HG02759 (cell line): ENCODE data around the gene INPP5E.
"Not testable (repeated sequence)": the region's sequence is repeated elsewhere in the genome, so short reads cannot be mapped to it uniquely, and the experiment has no call there.

ENCODE experiments used
- ATAC-seq: cut with Tn5 transposase; IDR thresholded peaks from one replicate; pipeline ENCODE4 v1.9.1; 2021; ENCODE audit warnings: mild to moderate bottlenecking, moderate library complexity; ENCODE audit not compliant: unreplicated experiment

The INPP5E gene

DNA sequence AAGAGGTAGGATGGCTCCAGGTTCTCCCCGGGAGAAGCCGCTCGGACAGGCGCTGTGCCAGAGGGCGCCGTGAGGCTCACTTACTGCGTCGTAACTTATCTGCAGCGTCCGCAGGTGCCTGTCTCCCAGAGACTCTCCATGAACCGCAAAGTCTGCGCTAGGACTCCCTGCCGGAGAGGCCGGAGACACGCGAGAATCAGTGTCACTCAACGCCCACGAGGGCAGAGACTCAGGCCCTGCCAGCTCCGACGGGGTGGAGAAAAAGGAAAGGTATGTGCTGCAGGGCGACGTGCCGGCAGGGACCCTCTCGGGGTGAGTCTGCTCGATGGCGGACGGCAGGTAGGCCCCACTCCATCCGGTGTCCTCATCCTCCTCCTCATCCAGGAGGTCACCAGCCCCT, 32.6 kb downstream of the INPP5E start:
- ATAC-seq: not testable (repeated sequence)

DNA sequence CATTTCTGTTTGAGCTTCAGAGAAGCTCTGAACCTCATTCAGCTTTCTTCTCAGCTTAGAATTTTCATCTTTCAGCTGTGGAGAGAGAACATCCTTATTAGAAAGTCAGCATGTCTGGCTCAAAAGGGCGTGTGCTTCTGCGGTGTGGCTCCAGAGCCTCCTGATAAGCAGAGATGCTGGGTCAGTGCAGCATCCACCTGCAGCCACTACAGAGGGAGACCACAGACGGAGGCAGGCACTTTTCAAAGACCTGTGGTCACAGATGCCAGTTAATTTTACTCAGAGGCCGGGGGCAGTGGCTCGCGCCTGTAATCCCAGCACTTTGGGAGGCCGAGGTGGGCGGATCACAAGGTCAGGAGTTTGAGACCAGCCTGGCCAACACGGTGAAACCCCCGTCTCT, 33.7 kb downstream of the INPP5E start:
- not testable (repeated sequence) for ATAC-seq

DNA sequence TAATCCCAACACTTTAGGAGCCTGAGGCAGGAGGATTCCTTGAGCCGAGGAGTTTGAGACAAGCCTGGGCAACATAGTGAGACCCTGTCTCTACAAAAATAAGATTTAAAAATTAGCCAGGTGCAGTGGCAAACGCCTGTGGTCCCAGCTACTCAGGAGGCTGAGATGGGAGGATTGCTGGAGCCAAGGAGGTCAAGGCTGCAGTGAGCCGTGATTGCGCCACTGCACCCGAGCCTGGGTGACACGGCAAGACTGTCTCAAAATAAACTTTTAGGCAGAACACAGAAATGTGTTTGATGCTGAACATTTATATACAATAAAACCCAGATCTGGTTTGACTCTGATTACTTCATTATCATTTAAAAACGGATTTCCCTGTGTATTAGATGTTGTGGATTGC, 34.2 kb downstream of the INPP5E start:
- no peak for ATAC-seq

DNA sequence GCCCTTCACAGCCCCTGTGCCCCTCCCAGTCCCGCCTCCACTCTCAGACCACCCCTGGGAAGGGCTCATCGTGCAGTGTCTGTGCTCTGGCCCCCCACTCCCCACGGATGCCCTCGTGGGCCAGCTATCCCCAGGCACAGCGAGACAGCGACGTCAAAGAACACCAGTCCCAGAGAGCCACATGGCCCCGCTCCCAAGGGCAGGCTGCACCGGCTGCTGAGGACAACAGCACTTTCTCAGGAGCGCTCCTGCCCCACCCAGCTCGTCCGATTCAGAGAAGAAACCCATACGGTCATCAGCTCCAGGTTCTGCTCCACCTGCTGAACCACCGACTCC, 34.9 kb downstream of the INPP5E start:
- ATAC-seq: no peak

DNA sequence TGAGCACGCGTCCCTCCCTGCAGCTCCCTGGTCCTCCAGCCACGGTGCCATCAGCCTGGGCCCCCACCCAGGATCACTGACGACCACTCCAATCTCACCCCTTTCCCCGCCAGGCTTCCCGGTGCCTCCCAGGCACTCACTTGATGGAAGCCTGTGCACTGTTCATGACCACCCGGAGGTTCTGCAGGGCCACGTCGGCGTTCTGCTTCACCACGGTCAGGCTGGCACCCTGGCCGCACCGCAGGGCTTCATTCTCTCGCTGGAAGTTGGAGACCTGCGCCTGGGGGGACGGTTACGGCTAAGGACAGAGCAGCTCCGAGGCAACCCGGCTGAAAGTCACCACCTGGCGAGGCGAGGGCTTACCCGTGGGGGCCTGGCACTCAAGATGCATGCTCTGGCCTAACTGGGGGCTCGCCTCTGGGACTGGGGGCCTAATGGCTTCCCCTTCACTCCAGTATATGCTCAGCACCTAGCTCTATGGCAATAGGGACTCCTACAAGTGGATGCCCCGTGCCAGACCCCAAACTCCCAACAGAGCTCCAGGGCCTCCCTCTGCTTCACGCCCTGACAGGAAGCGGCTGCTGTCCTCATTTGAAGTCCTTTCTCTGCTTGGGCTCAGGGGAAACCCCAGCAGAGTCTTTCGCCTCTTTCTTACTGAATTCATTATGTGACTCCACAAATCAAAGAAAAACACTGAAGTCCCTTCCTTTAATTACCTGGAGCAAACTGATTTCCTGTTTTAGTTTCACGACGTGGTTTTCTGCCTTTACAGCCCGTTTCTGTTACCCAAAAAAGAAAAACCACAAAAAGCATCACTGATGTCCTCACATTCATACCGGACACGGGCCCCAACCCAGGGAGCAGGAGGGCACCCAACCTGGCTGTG, 35.5 kb downstream of the INPP5E start:
- ATAC-seq: no peak

DNA sequence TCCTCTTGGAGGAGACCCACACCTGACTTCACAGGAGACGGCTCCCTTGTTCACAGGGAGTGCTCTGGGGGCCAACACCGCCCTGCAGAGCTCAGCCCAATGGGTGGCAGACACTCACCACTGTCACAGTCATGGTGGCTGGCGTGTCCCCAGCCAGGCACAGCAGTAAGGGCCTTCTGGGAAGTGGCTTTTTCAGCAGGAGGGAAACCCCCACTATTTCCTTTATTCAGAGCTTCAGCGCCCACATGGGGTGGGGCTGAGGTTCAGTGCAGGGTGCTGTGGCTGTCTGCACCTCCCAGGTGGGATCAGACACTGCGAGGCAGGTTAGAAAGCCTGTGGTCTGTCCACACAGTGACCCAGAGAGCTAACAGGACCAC, 36.1 kb downstream of the INPP5E start:
- ATAC-seq: no peak

DNA sequence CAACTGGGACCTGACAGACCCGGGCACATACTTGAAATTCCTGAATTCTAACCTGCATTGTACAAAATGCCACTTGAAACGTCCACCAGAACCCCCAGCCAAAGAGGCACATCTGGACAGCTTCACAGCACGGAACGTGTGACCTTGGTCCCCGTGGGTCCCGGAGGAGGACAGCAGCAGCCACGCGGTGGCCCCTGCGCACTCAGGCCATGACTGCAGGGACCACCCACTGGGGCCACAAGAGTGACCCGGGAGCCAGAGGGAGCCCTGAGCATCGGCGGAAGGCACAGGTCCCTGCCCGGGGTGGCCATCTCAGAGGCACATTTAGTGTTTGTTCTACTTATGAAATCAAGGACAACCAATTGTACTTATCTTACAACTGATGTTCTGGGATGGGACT, 37.6 kb downstream of the INPP5E start:
- no peak for ATAC-seq

DNA sequence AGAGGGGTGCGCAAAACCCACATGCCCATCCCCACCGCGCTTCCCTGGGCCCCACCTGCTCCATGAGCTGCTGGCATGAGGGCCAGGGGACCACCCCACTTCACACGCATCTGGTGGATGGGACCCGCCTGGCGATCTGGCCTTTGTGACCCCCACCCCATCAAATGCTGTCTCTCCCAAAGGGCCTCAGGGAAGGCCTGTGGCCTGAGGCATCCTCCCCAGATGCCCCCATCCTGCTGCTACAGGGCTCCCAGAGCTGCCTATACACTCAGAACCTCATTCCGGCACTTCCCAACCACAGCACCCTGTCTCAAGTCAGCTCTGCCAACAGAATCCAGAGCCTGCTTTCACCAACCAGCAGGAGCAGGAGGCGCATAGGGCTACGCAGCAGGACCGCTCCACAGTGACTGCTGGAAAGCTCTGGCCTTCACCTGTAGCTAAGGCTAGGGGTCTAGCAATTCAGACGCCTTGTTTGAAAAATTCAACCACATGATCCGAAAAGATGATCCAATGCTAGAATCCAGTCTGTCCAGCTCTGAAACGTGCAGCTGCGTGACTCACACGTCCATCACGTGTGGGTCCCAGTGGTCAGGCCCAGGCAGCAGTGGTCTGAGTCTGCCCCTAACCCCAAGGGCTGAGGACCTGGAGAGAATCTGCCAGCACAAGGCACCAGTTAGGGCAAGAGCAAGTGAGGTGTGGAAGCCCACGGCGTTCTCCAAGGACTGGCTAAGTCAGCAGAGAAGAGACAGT, 38.3 kb downstream of the INPP5E start:
- ATAC-seq: no peak

DNA sequence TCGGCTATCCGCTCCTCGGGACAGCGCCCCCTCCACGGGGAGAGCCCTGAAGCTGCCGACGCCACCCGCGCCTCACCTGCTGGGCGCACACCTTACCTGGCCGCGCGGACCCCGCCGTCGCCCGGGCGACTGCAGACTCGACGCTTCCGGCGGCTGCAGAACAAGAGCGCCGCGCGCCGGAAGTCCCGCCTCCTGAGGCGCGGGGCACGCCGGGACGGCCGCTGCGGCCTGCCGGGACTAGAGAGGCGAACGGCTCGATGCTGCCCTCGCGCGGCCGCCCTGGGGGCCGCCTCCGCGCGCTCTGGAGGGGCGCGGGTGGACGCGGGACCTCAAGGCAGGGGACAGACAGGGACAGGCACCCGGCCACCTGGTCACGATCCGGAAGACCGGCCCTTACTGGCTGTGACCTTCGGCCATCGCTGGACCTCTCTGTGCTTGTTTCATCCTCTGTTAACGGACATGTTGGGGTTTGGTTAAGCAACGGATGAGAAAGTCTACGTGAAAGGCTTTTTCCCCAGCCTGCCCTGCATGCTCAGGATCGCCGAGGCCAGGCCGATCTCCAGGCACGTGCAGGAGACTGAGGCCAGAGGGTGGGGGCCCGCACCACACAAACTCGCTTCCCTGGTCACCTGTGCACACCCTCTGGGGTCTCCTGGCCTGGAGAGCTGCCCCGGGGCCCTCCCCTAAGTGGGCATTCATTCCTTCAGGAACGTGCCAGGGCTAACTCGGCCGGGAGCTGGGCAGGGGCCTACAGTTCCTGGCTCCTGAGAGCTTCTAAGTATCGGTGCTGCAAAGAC, 39.4 kb downstream of the INPP5E start, which contains the start of gene SNAPC4:
SNAPC4 (minus strand) TSS at position 133 of the 797 bp plus-strand sequence. CDS start 1,742 bp downstream, outside the sequence.
- peak; percentile 76 for ATAC-seq

DNA sequence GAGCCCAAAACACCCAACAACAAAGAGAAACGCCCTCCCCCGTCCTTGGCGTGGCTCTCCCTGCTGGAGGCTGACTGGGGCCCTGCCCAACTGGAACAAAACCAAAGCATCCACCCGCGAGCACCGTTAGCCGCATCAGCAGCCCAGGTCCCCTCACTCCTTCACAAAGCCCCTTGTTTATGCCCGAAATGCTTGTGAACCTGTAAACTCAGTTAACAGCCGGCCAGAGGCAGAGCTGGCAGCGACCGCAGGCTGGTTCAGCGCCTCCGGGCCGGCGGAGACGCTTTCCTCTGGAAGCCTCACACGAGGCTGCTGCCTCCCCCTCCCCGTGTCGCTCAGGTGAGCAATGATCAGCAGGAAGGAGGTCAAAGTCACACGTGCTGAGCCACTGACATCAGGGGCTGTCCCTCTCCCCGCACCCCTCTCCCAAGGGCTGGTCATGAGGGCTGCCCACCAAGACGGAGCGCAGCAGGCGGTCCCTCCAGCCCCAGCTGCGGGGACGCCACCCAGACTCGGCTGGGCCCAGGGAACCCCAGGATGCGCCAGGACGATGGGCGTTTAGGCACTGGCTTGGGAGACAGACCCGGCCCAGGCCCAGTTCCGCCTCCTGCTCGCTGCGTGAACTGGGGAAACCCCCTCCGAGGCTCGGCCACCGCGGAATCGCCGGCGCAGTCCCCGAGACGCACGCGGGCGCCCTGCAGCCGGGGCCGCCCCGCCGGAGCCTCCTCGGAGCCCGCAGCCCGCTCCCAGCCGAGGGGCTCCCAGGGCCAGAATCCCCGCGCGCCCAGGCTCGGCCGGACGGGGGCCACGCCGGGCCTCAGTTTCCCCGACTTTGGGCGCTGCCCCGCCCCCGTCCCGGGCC, 40.2 kb downstream of the INPP5E start:
- peak; percentile 36 for ATAC-seq

DNA sequence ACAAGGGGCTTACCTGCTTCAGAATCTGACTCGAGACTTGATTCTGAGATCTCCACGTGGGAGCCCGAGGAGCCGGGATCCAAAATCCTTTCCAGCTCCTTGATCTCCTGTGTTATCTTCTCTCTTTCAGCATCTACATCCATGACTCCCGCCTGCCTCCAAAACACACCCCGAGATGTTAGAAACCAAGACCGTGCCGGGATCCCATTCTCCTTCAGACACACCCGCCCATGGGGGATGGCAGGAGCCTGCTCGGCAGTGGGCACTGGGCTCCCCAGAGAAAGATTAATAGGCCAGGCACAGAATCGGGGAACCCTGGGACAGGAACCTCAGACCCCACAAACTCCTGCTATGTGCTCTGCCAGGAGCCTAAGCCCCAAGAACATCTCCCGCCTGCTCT, 41.4 kb downstream of the INPP5E start:
- no peak for ATAC-seq

DNA sequence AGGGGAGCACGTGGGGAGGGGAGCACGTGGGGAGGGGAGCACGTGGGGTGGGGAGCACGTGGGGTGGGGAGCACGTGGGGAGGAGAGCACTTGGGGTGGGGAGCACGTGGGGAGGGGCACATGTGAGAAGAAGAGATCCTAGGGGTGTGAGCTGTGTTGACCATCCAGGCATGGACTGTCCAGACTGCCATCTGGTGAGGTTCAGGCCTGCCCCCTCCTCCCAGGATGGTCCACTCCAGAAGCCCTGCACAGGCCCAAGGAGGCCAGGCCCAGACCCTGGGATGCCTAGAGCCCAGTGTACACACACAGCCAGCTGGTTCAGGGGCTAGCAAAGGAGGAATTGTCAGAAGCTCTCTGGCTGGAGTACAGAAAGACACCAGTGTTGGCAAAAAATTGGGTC, 42.0 kb downstream of the INPP5E start:
- ATAC-seq: no peak

DNA sequence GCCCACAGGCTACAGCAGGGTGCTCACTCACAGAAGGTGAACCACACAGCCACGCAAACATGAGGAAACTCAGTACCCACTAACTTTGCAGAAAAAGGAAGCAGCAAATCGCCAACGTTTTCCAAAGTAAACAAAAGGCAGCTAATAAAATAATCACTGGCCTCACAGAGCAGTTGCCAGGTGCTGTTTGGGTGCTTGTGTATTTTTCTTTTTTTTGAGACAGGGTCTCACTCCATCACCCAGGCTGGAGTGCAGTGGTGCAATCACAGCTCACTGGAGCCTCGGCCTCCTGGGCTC, 43.5 kb downstream of the INPP5E start:
- no peak for ATAC-seq

DNA sequence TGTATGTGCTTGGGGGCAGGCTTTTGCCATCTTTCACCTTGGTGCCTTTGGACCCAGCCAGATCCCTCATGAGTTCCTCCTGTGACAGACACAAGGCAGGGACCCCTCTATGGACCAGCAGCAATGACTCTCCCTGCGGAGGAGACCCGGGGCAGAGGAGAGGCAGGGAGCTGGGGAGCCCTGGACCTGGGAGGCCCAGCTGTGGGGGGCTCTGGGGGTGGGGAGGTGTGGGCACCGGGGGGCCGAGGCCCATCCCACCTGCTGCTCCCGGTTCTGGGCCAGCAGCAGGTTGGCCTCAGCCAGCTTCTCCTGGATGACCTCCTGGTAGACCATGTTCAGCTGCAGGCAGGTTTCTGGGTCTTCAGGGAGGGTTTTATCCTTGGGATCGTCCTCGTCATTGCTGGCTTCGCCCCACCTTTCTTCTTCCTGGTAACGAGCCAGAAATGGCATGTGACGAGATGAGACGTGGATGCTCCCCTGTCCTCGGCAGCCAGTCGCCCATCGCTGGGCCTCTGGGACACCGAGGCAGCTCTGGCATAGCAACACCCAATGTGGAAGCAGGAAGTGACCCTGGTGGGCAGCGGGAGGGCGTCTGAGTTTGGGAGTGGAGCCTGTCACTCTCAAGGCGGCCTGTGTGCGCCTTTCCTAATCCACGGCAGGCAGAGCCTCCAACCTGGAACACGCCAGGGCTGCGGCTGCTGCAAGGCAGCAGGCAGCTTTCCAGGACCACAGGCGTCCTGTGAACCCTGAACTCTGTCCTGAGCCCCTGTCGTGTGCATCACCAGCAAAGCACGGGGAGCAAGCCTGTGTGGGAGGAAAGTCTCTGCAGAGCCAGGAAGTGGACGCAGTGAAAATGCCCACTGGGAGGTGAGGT, 44.1 kb downstream of the INPP5E start:
- no peak for ATAC-seq

DNA sequence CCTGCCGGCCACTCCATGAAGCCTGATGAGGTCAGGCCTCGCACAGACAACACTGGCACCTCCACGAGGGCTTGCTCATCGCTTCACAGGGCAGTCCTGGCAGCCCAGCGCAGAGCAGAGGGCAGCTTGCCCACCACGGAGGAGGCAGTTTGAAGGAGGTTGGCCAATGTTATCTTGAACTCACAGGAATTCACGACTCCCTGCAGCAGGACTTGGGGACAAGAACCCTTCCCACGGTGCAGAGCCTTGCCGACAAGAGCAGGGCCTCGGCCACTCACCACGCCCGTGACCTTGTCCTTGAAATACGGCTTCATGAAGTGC, 44.7 kb downstream of the INPP5E start:
- no peak for ATAC-seq

DNA sequence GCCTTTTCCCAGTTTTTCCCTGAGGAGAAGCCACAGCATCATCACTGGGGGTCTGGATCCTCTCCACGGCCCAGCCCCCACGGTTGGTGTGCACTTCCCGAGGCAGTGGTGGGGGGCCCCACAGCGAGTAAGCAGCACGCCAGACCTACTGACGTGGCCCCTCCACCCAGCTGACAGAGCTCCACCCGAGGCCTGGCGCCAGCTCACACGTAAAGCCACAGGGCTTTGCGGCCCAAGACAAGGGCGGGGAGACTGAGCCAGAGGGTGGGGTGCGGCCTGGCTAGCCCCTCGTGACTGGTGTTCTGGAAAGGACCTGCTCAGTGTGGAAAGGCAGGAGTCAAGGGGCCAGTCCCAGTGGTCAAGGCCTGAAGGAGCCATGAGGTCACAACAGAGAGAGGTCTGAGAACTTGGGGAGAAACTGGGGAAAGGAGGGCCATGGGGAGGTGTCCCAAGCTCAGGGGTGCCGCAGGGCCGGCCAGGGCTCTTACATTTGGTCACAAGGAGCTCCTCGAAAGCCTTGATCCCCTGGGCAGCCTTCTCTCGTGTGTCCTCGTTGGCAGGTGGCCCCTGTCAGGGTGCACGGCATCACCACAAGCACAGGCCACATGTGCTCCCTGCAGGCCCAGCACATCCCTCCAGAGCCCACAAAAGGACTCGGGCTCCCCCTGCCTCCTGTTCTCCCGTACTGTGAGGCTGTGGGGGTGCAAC, 45.2 kb downstream of the INPP5E start:
- ATAC-seq: no peak

DNA sequence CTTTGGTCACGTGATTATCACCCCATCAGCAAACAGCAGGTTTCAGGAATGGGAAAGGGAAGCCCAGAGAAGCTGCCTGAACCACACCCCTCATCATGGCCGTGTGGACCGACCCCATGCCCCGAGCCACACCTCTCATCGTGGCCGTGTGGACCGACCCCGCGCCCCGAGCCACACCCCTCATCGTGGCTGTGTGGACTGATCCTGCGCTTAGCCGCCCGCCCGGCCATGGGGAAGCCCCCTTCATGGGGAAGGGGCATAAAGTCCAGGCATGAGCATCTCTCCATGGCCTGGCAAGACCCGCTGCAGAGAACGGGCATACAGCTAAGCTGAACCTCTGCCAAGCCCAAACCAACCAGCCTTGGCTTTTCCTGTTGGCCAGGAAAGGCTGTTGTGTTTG, 46.1 kb downstream of the INPP5E start:
- no peak for ATAC-seq

DNA sequence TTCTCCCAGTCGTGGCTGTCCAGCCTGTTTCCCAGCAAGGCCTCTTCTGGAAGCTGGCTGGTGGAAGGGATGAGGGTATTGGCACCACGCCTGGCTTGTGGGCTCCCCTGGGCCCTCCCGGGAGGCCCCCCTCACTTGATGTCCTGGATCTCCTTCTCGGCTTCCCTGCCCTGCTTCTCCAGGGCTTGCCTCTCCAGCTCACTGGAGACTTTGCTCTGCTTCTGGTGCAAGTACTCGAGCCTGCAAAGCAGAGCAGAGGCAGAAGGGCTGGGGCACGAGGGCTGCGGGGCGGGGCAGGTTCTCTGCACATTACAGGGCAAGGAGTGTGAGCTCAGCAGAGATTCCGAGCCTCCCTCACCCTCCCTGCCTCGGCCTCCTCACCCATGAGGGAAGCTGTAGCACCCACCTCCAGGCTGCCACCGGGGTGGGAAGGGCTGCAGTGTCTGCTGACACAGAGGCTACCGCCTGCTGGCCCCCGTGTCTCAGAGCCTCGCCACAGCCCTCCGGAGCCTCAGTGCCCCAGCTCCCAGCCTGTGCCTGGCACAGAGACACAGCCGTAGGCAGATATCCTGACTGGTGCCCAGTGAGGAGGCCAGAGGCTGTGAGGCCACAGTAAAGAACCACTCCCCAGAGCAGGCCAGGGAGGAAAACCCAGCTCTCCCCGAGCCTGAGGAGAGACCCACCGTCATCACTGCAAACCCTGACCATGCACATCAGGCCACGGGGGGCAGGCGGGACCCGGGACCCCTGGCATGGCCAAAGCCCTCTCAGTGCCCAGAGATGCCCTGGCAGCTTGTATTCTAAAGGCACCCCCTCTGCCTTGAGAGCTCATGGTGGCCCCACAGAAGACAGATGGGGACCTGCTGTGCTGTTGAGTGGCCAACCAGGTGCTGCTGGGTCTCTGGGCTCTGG, 46.9 kb downstream of the INPP5E start:
- no peak for ATAC-seq
